SJCRH30 (cell line): ENCODE results near the gene NAPG. TPM values are rescaled to one million over a fixed set of nuclear protein-coding genes. Genes with fewer than 3 reads are reported as not detected.
A peak's percentile ranks its signal among the peaks of the same experiment; 100 is the strongest.
"Not testable (repeated sequence)": the region's sequence is repeated elsewhere in the genome, so short reads cannot be mapped to it uniquely, and the experiment has no call there.

ENCODE experiments used
- DNase-seq, 2 experiments: peaks; one replicate each; pipeline ENCODE4 v3.0.0-alpha.2; 2015 to 2020
- H3K27ac ChIP-seq: fragments of 250-450 bp; sonication (Bioruptor Pico); 2 replicates; pipeline ENCODE4 v1.5.1; 2020; ENCODE audit warnings: mild to moderate bottlenecking, moderate library complexity
- H3K27me3 ChIP-seq: fragments of 250-450 bp; sonication (Bioruptor Pico); 2 replicates; pipeline ENCODE4 v1.5.1; 2020; ENCODE audit warnings: mild to moderate bottlenecking, moderate library complexity
- H3K36me3 ChIP-seq: fragments of 250-450 bp; sonication (Bioruptor Pico); 2 replicates; pipeline ENCODE4 v1.5.1; 2020; ENCODE audit warnings: mild to moderate bottlenecking, moderate library complexity
- H3K4me1 ChIP-seq: fragments of 250-450 bp; sonication (Bioruptor Pico); 2 replicates; pipeline ENCODE4 v1.5.1; 2020; ENCODE audit warnings: mild to moderate bottlenecking, moderate library complexity
- H3K4me3 ChIP-seq: fragments of 250-450 bp; sonication (Bioruptor Pico); 2 replicates; pipeline ENCODE4 v1.5.1; 2020; ENCODE audit warnings: mild to moderate bottlenecking, moderate library complexity
- H3K9me3 ChIP-seq: fragments of 250-450 bp; sonication (Bioruptor Pico); replicated peaks from 2 replicates; pipeline ENCODE4 v1.5.1; 2020; ENCODE audit warnings: mild to moderate bottlenecking, moderate library complexity
- total RNA-seq: library from RNA; depleted of rRNA; stranded (reverse); fragments of >200 nt; shearing (Covaris generic); gene quantifications from 2 replicates; pipeline ENCODE4 v1.2.3, GENCODE V29; 2014

The NAPG gene
- total RNA-seq, 1 experiment from 2014 or later = 25.5 TPM

- no peaks in the 10 kb centered on the region for H3K27me3 ChIP-seq
- DNase-seq = no peak
- no peak overlapping the region for H3K4me3 ChIP-seq
- no peaks in the 10 kb centered on the region for H3K36me3 ChIP-seq
- no peaks in the 10 kb centered on the region for H3K9me3 ChIP-seq
- no peak overlapping the region for H3K27ac ChIP-seq
- H3K4me1 ChIP-seq = no peaks in the 10 kb centered on the region
Observed at GRCh38 chr18:10571537-10571936, 45.7 kb downstream of the NAPG start.

DNA sequence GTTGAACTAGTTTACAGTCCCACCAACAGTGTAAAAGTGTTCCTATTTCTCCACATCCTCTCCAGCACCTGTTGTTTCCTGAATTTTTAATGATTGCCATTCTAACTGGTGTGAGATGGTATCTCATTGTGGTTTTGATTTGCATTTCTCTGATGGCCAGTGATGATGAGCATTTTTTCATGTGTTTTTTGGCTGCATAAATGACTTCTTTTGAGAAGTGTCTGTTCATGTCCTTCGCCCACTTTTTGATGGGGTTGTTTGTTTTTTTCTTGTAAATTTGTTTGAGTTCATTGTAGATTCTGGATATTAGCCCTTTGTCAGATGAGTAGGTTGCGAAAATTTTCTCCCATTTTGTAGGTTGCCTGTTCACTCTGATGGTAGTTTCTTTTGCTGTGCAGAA is 47.4 kb downstream of the NAPG start:
- not testable (repeated sequence) for H3K4me1 ChIP-seq, H3K36me3 ChIP-seq, H3K27me3 ChIP-seq, DNase-seq, H3K4me3 ChIP-seq, H3K27ac ChIP-seq, H3K9me3 ChIP-seq

- DNase-seq, H3K9me3 ChIP-seq, H3K4me1 ChIP-seq, H3K27ac ChIP-seq, H3K27me3 ChIP-seq, H3K4me3 ChIP-seq, H3K36me3 ChIP-seq: not testable (repeated sequence)
Observed at GRCh38 chr18:10574412-10574811, 48.6 kb downstream of the NAPG start.

DNA sequence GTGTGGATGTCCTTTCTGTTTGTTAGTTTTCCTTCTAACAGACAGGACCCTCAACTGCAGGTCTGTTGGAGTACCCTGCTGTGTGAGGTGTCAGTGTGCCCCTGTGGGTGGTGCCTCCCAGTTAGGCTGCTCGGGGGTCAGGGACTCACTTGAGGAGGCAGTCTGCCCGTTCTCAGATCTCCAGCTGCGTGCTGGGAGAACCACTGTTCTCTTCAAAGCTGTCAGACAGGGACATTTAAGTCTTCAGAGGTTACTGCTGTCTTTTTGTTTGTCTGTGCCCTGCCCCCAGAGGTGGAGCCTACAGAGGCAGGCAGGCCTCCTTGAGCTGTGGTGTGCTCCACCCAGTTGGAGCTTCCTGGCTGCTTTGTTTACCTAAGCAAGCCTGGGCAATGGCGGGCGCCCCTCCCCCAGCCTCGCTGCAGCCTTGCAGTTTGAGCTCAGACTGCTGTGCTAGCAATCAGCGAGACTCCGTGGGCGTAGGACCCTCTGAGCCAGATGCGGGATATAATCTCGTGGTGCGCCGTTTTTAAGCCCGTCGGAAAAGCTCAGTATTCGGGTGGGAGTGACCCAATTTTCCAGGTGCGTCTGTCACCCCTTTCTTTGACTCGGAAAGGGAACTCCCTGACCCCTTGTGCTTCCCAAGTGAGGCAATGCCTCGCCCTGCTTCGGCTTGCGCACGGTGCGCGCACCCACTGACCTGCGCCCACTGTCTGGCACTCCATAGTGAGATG is 52.2 kb downstream of the NAPG start:
- H3K36me3 ChIP-seq, H3K9me3 ChIP-seq, H3K27me3 ChIP-seq, DNase-seq, H3K27ac ChIP-seq, H3K4me3 ChIP-seq, H3K4me1 ChIP-seq: not testable (repeated sequence)

- H3K27me3 ChIP-seq, H3K4me3 ChIP-seq, H3K27ac ChIP-seq, H3K9me3 ChIP-seq, H3K4me1 ChIP-seq, H3K36me3 ChIP-seq, DNase-seq: not testable (repeated sequence)
Observed at GRCh38 chr18:10578573-10578899, 52.7 kb downstream of the NAPG start.

DNA sequence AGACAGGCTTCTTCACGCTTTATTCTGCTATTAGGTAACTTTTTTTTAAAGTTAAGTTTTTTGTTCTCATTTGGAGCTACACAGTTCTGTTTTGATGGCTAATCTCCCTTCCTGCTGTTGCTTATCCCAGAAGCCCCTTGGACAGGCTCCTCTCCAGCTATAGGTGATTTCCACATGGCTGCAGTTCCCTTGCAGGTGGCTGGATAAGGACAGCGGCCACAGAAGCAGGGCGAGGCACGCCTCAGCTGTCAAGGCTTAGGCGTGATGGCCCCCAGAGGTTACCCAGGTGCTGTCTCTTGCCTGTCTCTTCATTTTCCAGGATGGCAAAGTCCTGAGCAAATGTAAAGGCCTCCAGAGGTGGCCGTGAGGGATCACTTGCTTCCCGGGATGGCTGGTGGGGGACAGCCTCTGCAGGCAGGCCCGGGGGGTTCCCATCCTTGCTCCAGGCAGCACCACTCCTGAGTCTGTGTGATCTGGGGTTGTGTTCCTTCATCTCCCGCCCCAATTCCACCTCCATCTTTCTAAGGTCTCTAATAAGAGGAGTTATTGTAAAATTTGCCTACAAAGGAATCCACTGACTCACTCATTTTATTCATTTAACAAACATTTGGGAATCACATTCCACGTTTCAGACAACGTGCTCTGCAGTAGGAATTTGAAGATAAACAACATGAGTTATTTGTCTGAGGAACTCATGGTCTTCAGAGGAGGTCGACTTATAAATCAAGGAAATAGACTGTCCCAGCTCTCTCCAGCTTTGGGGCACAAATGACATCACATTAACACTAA is 53.4 kb downstream of the NAPG start:
- no peaks in the 10 kb centered on the region for H3K4me1 ChIP-seq
- no peak overlapping the region for H3K27ac ChIP-seq
- H3K4me3 ChIP-seq = no peak overlapping the region
- no peaks in the 10 kb centered on the region for H3K27me3 ChIP-seq
- DNase-seq = no peak
- H3K36me3 ChIP-seq = no peaks in the 10 kb centered on the region
- no peaks in the 10 kb centered on the region for H3K9me3 ChIP-seq

DNA sequence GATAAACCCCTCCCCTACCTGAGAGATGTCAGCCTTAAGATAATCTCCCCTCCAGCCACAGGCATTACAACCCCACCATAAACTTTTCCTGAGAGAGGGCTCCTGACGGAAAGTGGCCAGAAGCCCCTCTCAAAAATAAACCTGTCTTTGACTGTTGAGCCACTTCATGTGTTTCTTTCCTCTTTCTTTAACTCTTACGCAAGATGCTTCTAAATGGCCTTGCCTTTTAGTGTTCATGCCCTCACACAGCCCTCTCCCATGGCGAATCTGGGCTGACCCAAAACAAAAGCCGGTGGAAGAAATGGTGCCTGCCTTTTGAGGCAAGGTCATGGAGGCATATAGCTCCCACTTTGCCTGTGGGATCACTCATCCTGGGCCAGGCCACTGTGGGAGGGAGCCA is 54.4 kb downstream of the NAPG start:
- no peaks in the 10 kb centered on the region for H3K27me3 ChIP-seq
- DNase-seq = no peak

DNA sequence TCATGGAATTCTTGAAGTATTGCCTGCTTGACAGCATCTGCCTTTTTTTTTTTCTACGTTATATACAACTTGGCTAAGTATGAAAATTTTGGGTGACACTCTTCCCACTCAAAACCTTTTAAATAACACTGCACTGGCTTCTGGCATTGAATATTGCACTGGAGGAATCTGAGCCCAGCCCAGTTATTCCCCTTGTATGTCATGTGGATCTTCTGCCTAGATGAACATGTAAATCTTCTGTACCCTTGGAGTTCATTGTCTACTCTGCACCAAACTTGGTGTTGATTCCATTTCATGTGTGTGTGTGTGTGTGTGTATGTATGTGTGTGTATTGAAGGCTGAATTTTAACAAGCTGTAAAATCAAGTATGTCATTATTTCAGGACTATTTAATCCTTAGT is 59.4 kb downstream of the NAPG start:
- no peak for DNase-seq
- no peak overlapping the region for H3K4me3 ChIP-seq
- no peaks in the 10 kb centered on the region; the same call in 1 of the 2 replicates for H3K4me1 ChIP-seq

More for the DNA sequence above, 54.4 kb downstream of the NAPG start:
- Histone ChIP-seq H3K4me3 (no peak overlapping the region), H3K36me3 (no peaks in the 10 kb centered on the region), H3K27ac (no peak overlapping the region), H3K9me3 (no peaks in the 10 kb centered on the region), H3K4me1 (no peaks in the 10 kb centered on the region)

GRCh38 chr18:10588975-10589374 is 63.1 kb downstream of the NAPG start:
- H3K4me3 ChIP-seq = no peak overlapping the region
- peaks cover 10% of the 10 kb centered on the region for H3K4me1 ChIP-seq
- no peaks in the 10 kb centered on the region for H3K9me3 ChIP-seq
- no peaks in the 10 kb centered on the region for H3K27me3 ChIP-seq
- no peak for DNase-seq
- H3K36me3 ChIP-seq = no peaks in the 10 kb centered on the region
- H3K27ac ChIP-seq = no peak overlapping the region

More for the DNA sequence above, 59.4 kb downstream of the NAPG start:
- Histone ChIP-seq H3K36me3 (no peaks in the 10 kb centered on the region), H3K27ac (no peak overlapping the region), H3K9me3 (no peaks in the 10 kb centered on the region), H3K27me3 (no peaks in the 10 kb centered on the region)

DNA sequence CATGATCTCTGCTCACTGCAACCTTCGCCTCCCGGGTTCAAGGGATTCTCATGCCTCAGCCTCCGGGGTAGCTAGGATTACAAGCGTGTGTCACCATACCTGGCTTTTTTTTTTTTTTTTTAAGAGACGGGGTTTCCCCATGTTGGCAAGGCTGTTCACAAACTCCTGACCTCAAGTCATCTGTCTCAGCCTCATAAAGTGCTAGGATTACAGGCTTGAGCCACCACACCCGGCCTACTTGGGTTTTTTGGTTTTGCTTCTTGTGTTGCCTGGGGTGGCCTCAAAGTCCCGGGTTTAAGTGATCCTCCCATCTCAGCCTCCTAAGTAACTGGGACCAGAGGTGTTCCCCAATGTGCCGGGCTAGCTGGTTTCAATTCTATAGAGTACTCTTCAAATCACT is 64.6 kb downstream of the NAPG start:
- H3K27ac ChIP-seq = no peak overlapping the region
- no peaks in the 10 kb centered on the region for H3K27me3 ChIP-seq
- H3K4me1 ChIP-seq = peaks cover 11% of the 10 kb centered on the region
- no peak for DNase-seq
- H3K4me3 ChIP-seq = no peak overlapping the region
- H3K9me3 ChIP-seq = no peaks in the 10 kb centered on the region
- no peaks in the 10 kb centered on the region for H3K36me3 ChIP-seq

DNA sequence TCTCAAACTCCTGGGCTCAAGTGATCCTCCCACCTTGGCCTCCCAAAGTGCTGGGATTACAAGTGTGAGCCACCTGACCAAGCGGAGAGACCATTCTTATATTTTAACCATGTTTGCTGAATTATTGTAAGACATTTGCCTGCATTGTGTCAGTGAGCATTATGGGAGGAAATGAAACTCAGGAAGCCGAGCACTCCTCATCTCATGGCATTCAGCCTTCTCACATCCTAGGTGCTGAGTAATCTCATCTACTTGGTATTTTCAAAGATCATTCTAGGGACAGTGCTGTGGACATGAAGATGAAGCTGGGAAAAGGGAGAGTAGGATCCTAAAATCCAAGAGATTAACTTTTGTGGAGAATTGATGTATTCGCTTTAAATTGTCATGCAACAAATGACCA is 66.1 kb downstream of the NAPG start:
- H3K27ac ChIP-seq = no peak overlapping the region
- H3K4me3 ChIP-seq = no peak overlapping the region
- H3K9me3 ChIP-seq = no peaks in the 10 kb centered on the region
- H3K4me1 ChIP-seq = peaks cover 11% of the 10 kb centered on the region
- no peaks in the 10 kb centered on the region for H3K27me3 ChIP-seq
- no peak for DNase-seq
- no peaks in the 10 kb centered on the region for H3K36me3 ChIP-seq

- not testable (repeated sequence) for H3K27me3 ChIP-seq, H3K9me3 ChIP-seq, H3K36me3 ChIP-seq, H3K4me3 ChIP-seq
- Histone ChIP-seq H3K27ac (peak overlapping the region; percentile 88), H3K4me1 (peaks cover 11% of the 10 kb centered on the region)
- peak; percentile 31 to 61 for DNase-seq
Observed at GRCh38 chr18:10593366-10594022, 67.7 kb downstream of the NAPG start.

DNA sequence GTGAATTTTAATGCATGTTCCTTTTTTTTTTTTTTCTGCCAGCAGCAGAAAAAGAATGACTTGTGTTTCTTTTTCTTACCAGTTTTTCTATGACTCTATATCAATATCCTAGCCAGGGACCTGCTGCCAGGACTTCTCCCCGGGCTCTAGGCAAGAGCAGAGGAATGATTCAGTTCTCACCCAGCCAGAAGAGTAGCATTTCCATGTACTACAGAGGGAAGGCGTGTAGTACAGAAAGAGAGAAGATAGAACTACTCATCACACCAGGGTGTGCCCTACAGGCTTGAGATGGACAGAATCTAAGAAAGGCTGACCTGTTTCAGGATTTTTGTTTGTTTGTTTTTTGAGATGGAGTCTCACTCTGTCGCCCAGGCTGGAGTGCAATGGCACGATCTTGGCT is 70.1 kb downstream of the NAPG start:
- H3K27me3 ChIP-seq, H3K4me3 ChIP-seq, H3K36me3 ChIP-seq, DNase-seq, H3K27ac ChIP-seq, H3K9me3 ChIP-seq: not testable (repeated sequence)
- peaks cover 11% of the 10 kb centered on the region for H3K4me1 ChIP-seq

- not testable (repeated sequence) for H3K27ac ChIP-seq, H3K4me3 ChIP-seq, H3K27me3 ChIP-seq, H3K9me3 ChIP-seq, DNase-seq, H3K36me3 ChIP-seq
- H3K4me1 ChIP-seq = peaks cover 11% of the 10 kb centered on the region
Observed at GRCh38 chr18:10597695-10598094, 71.9 kb downstream of the NAPG start.

- not testable (repeated sequence) for H3K27ac ChIP-seq, DNase-seq, H3K9me3 ChIP-seq, H3K4me1 ChIP-seq, H3K27me3 ChIP-seq, H3K36me3 ChIP-seq, H3K4me3 ChIP-seq
Observed at GRCh38 chr18:10600701-10601100, 74.9 kb downstream of the NAPG start.
